SK-N-MC (cell line): Measurements from ENCODE around the gene SP5.

Experiments used
- DNase-seq: peaks from one replicate; pipeline ENCODE4 v3.0.0-alpha.2; 2011; ENCODE audit warnings: low read depth, low spot score
- H3K27ac ChIP-seq: fragments of 200-600 bp; sonication (generic); 2 replicates; pipeline ENCODE4 v1.5.1; 2016; ENCODE audit warnings: mixed run types
- H3K36me3 ChIP-seq: fragments of 200-600 bp; sonication (generic); 2 replicates; pipeline ENCODE4 v1.6.1; 2017; ENCODE audit warnings: antibody characterized with exemption, low read length, mixed read lengths; ENCODE audit not compliant: insufficient read depth
- H3K4me3 ChIP-seq: fragments of 200-600 bp; sonication (generic); 2 replicates; pipeline ENCODE4 v1.5.1; 2016
- H3K9ac ChIP-seq: fragments of 200-600 bp; sonication (generic); 2 replicates; pipeline ENCODE4 v1.8.0; 2017; ENCODE audit warnings: mixed run types, mixed read lengths; ENCODE audit not compliant: insufficient read length
- H3K9me3 ChIP-seq: fragments of 200-600 bp; sonication (generic); 2 replicates; pipeline ENCODE4 v1.6.1; 2017; ENCODE audit warnings: low read depth, mild to moderate bottlenecking, antibody characterized with exemption, low read length, moderate library complexity, mixed read lengths
- EZH2 ChIP-seq: fragments of 200-600 bp; sonication (generic); IDR thresholded peaks from one replicate; pipeline ENCODE4 v1.6.1; 2017; ENCODE audit warnings: antibody characterized with exemption
- FOXP2 ChIP-seq: optimal IDR thresholded peaks from 2 replicates; pipeline ENCODE3; 2011; ENCODE audit warnings: mild to moderate bottlenecking, moderate library complexity; ENCODE audit not compliant: insufficient read depth; ENCODE audit errors: extremely low read length, control extremely low read depth
- POLR2AphosphoS5 ChIP-seq: IDR thresholded peaks from 2 replicates; pipeline ENCODE4 v1.6.1; 2012; ENCODE audit warnings: mild to moderate bottlenecking, low read depth, low read length, borderline replicate concordance

Gene SP5

DNA sequence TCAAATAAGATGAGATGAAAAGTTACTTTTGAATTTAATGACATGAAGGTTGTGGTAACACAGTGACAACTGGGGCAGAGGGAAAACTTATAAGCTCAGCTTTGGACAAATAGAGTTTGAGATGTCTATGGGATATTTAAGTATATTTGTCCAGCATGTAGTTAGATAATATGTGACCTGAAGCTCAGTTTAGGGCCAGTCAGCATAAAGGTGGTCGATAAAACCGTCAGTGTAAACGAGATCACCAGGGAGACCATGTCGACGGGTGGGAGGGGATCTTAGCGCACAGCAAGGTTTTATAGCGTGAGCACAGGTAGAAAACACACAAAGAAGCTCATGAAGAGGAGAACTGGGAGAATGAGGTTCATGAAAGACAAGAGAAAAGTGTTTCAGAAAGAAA, 47.6 kb downstream of the SP5 start:
- DNase-seq, result no peak
- H3K36me3 ChIP-seq, result no peaks in the 10 kb centered on the region
- TF ChIP-seq POLR2AphosphoS5 (no peak), FOXP2 (no peak), EZH2 (no peak)
- no peak overlapping the region for H3K9ac ChIP-seq
- H3K4me3 ChIP-seq, result no peak overlapping the region
- no peak overlapping the region for H3K27ac ChIP-seq
- H3K9me3 ChIP-seq, result no peaks in the 10 kb centered on the region

- H3K36me3 ChIP-seq, result no peaks in the 10 kb centered on the region
- no peak for TF ChIP-seq EZH2
- no peak for TF ChIP-seq FOXP2
- TF ChIP-seq POLR2AphosphoS5, result no peak
- H3K27ac ChIP-seq, result no peak overlapping the region
These were observed 48.1 kb downstream of the SP5 start for GRCh38 chr2:170763232-170763631.

GRCh38 chr2:170764880-170765261, 49.7 kb downstream of the SP5 start:
- Histone ChIP-seq H3K9me3 (no peaks in the 10 kb centered on the region), H3K27ac (no peak overlapping the region), H3K4me3 (no peak overlapping the region), H3K9ac (no peak overlapping the region), H3K36me3 (no peaks in the 10 kb centered on the region)
- DNase-seq, result no peak
- TF ChIP-seq FOXP2 (no peak), EZH2 (no peak), POLR2AphosphoS5 (no peak)

More at GRCh38 chr2:170763232-170763631, 48.1 kb downstream of the SP5 start:
- no peak for DNase-seq
- Histone ChIP-seq H3K4me3 (no peak overlapping the region), H3K9ac (no peak overlapping the region), H3K9me3 (no peaks in the 10 kb centered on the region)

DNA sequence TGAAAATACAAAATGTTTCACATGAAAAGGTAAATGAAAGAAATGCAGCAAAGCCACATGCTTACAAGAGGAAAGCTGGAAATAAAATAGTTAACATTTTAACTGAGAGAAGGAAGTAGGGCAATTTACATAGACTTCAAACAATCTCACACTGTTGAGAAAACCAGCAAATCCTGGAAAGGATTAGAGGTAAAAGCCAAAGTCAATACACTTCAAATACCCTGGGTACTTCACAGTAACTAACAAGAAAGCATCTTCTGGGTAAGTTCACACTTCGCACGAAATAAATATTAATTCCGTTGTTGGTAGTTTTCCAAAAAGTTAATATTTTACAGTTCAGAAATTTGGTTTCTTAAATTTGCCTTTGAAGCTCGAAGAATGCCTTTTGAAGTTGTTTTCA, 51.6 kb downstream of the SP5 start:
- no peak overlapping the region for H3K4me3 ChIP-seq
- H3K27ac ChIP-seq, result no peak overlapping the region
- DNase-seq, result no peak
- no peaks in the 10 kb centered on the region for H3K36me3 ChIP-seq
- no peaks in the 10 kb centered on the region for H3K9me3 ChIP-seq
- H3K9ac ChIP-seq, result no peak overlapping the region
- no peak for TF ChIP-seq FOXP2
- TF ChIP-seq EZH2, result no peak
- no peak for TF ChIP-seq POLR2AphosphoS5
